HepG2 (cell line): ENCODE measurements around the gene IL22RA1. TPM values are rescaled to one million over a fixed set of nuclear protein-coding genes. Genes with fewer than 3 reads are reported as not detected.

Experiments
- polyA plus RNA-seq, 8 experiments: library from polyadenylated mRNA; depleted of rRNA in 3 of 8; stranded (reverse) in 7 of 8; unstranded in 1 of 8; fragments of >200 nt; fragmentation: Illumina TruSeq in 4 of 8; extraction: Trizol in 4 of 8; gene quantifications; 2 replicates each; pipeline versions ENCODE4 v1.2.1 to v1.2.3, GENCODE V29; 2011 to 2016; ENCODE audit warnings: low read depth in 4 of 8, missing spikeins in 1 of 8, mixed read lengths in 1 of 8; ENCODE audit not compliant: insufficient read depth in 1 of 8
- total RNA-seq, 5 experiments: library from RNA; depleted of rRNA; stranded (reverse); fragments of >200 nt; fragmentation: Illumina TruSeq; extraction: Trizol; gene quantifications; 2 replicates each; pipeline ENCODE4 v1.2.3, GENCODE V29; 2016; ENCODE audit warnings: low read depth in 1 of 5

IL22RA1 gene
- total and polyA plus RNA-seq, 2 of the 13 experiments (the other 11 are each of a cell fraction or from before 2014, with no cell fraction given): 4.4 to 10.2 TPM

Other genes starting within 250 kb of the IL22RA1 start
- gene CNR2, start 229.8 kb downstream of the IL22RA1 start, total RNA-seq (2016; rRNA removed; fragmentation: Illumina TruSeq; extraction: Trizol): not detected in 2 replicates
- gene CNR2, start 229.8 kb downstream of the IL22RA1 start, polyA plus RNA-seq (2011; rRNA removed): not detected in 2 replicates
- 97.5 and 159 TPM in 2 replicates for gene PNRC2, start 183.3 kb downstream of the IL22RA1 start, total RNA-seq (2016; rRNA removed; fragmentation: Illumina TruSeq; extraction: Trizol)
- gene PNRC2, start 183.3 kb downstream of the IL22RA1 start, polyA plus RNA-seq (2011; rRNA removed): 53.3 and 74.9 TPM in 2 replicates
- gene SRSF10, start 162.8 kb downstream of the IL22RA1 start, total RNA-seq (2016; rRNA removed; fragmentation: Illumina TruSeq; extraction: Trizol): 156 and 186 TPM in 2 replicates
- 98.2 and 126 TPM in 2 replicates for gene SRSF10, start 162.8 kb downstream of the IL22RA1 start, polyA plus RNA-seq (2011; rRNA removed)
- gene MYOM3, start 31.0 kb downstream of the IL22RA1 start, total RNA-seq (2016; rRNA removed; fragmentation: Illumina TruSeq; extraction: Trizol): 15.3 and 16.5 TPM in 2 replicates
- gene MYOM3, start 31.0 kb downstream of the IL22RA1 start, polyA plus RNA-seq (2011; rRNA removed): 5.8 and 7.9 TPM in 2 replicates
- gene IFNLR1, start 44.1 kb upstream of the IL22RA1 start, total RNA-seq (2016; rRNA removed; fragmentation: Illumina TruSeq; extraction: Trizol): 5.7 and 8.5 TPM in 2 replicates
- 3.8 and 6.5 TPM in 2 replicates for gene IFNLR1, start 44.1 kb upstream of the IL22RA1 start, polyA plus RNA-seq (2011; rRNA removed)
- not detected in 2 replicates for gene GRHL3, start 176.2 kb upstream of the IL22RA1 start, total RNA-seq (2016; rRNA removed; fragmentation: Illumina TruSeq; extraction: Trizol)
- gene GRHL3, start 176.2 kb upstream of the IL22RA1 start, polyA plus RNA-seq (2011; rRNA removed): not detected in 2 replicates